Endodermal cell (in vitro differentiated cells): ENCODE measurements around the gene DCAF11. TPM values are rescaled to one million over a fixed set of nuclear protein-coding genes. Genes with fewer than 3 reads are reported as not detected.
A peak's percentile ranks its signal among the peaks of the same experiment; 100 is the strongest.

Source experiments
- DNase-seq: peaks from one replicate; pipeline ENCODE4 v3.0.0-alpha.2; 2017
- H3K27ac ChIP-seq: 2 replicates; pipeline ENCODE4 v1.5.1; 2013; ENCODE audit warnings: mild to moderate bottlenecking, low read depth, low read length, moderate library complexity
- H3K27me3 ChIP-seq: 2 replicates; pipeline ENCODE4 v1.6.1; 2013; ENCODE audit warnings: mild to moderate bottlenecking, low read length, moderate library complexity; ENCODE audit not compliant: insufficient read depth, control insufficient read depth, poor library complexity, severe bottlenecking
- H3K36me3 ChIP-seq: 2 replicates; pipeline ENCODE4 v1.7.0; 2013; ENCODE audit warnings: mild to moderate bottlenecking, low read length, moderate library complexity; ENCODE audit not compliant: control insufficient read depth, insufficient read depth
- H3K4me1 ChIP-seq: one replicate; pipeline ENCODE4 v1.7.0; 2013; ENCODE audit warnings: low read length; ENCODE audit not compliant: control insufficient read depth, insufficient read depth
- H3K4me3 ChIP-seq: 2 replicates; pipeline ENCODE4 v1.5.1; 2013; ENCODE audit warnings: mild to moderate bottlenecking, low read length, moderate library complexity
- H3K9ac ChIP-seq: 2 replicates; pipeline ENCODE4 v1.6.1; 2013; ENCODE audit warnings: mild to moderate bottlenecking, low read length, moderate library complexity; ENCODE audit not compliant: poor library complexity, severe bottlenecking; ENCODE audit errors: extremely low read depth
- H3K9me3 ChIP-seq: 2 replicates; pipeline ENCODE4 v1.6.1; 2013; ENCODE audit warnings: mild to moderate bottlenecking, low read length, moderate library complexity; ENCODE audit not compliant: control insufficient read depth
- H3K27ac Mint-ChIP-seq: 2 replicates; pipeline ENCODE4 v1.8.0; 2020; ENCODE audit warnings: mixed read lengths
- H3K27me3 Mint-ChIP-seq: 2 replicates; pipeline ENCODE4 v1.8.0; 2021; ENCODE audit warnings: mild to moderate bottlenecking, mixed read lengths; ENCODE audit not compliant: insufficient read depth
- H3K36me3 Mint-ChIP-seq: 2 replicates; pipeline ENCODE4 v1.8.0; 2020; ENCODE audit warnings: low read depth, mixed read lengths
- H3K4me1 Mint-ChIP-seq: 2 replicates; pipeline ENCODE4 v1.8.0; 2020; ENCODE audit warnings: mixed read lengths
- H3K4me3 Mint-ChIP-seq: 2 replicates; pipeline ENCODE4 v1.8.0; 2020; ENCODE audit warnings: mild to moderate bottlenecking, moderate library complexity, mixed read lengths
- H3K9me3 Mint-ChIP-seq: 2 replicates; pipeline ENCODE4 v1.8.0; 2020; ENCODE audit warnings: mild to moderate bottlenecking, mixed read lengths
- WGBS, 2 experiments: methylation state at CpG; one replicate each; pipeline versions ENCODE4 v1.1.5 to v1.1.7; 2013; ENCODE audit warnings: missing lambda C conversion rate in 2 of 2, mixed read lengths in 1 of 2; ENCODE audit not compliant: insufficient coverage in 1 of 2, insufficient read length in 1 of 2; 5-methylcytosine and 5-hydroxymethylcytosine counted together
- total RNA-seq, 2 donors: library from RNA; stranded (reverse); fragmentation: NEBNext Ultra II Directional in 1 of 2; extraction: Animal tissue kit (Norgen Biotek cat#: 25700) in 1 of 2; gene quantifications; 2 replicates in 1 of 2; 3 replicates in 1 of 2; pipeline ENCODE4 v1.2.1, GENCODE V29; 2021
- TF ChIP-seq, protein P1 (sequence below): fragments of 200-600 bp; sonication (generic); conservative IDR thresholded peaks from 2 replicates; pipeline ENCODE4 v1.5.0; 2021; ENCODE audit warnings: antibody characterized with exemption, mild to moderate bottlenecking

The DCAF11 gene
- total RNA-seq, 2 donors from 2014 or later, result 71.1 to 72.2 TPM

DNA sequence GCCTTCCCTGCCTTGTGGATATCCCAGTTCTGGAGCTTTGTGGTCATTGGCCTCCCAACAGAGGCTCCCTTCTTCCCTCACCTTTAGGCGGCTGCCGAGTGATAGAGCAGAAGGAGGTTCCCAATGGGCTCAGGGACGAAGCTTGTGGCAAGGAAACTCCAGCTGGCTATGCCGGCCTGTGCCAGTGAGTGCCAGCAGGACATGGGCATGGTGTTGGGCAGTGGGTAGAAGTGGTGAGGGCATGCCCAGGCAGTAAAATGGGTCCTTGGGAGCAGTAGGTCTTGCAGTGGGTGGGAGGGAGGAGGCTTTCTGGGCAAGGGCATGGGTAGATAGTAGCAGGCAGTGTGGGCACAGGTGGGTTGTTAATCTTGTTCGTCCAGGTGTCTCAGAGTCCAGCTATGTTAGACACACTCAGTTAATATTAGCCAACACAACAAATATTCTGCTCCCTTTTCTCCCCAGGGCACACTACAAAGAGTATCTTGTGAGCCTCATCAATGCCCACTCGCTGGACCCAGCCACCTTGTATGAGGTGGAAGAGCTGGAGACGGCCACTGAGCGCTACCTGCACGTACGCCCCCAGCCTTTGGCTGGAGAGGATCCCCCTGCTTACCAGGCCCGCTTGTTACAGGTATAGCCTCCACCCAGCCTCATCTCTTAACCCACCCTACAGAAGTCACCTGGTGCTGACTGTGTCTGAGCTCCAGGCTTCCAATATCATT, 45.4 kb downstream of the DCAF11 start:
- peaks cover 63% of the 10 kb centered on the region for H3K36me3 Mint-ChIP-seq
- H3K36me3 ChIP-seq, result peaks cover 61% of the 10 kb centered on the region
- no peaks in the 10 kb centered on the region for H3K9me3 ChIP-seq
- peaks cover 6% of the 10 kb centered on the region for H3K4me1 ChIP-seq
- no peaks in the 10 kb centered on the region for H3K27me3 ChIP-seq
- no peaks in the 10 kb centered on the region for H3K9me3 Mint-ChIP-seq
- H3K4me3 Mint-ChIP-seq, result no peak overlapping the region
- H3K9ac ChIP-seq, result no peak overlapping the region
- no peak overlapping the region for H3K27ac ChIP-seq
- TF ChIP-seq, protein P1, sequence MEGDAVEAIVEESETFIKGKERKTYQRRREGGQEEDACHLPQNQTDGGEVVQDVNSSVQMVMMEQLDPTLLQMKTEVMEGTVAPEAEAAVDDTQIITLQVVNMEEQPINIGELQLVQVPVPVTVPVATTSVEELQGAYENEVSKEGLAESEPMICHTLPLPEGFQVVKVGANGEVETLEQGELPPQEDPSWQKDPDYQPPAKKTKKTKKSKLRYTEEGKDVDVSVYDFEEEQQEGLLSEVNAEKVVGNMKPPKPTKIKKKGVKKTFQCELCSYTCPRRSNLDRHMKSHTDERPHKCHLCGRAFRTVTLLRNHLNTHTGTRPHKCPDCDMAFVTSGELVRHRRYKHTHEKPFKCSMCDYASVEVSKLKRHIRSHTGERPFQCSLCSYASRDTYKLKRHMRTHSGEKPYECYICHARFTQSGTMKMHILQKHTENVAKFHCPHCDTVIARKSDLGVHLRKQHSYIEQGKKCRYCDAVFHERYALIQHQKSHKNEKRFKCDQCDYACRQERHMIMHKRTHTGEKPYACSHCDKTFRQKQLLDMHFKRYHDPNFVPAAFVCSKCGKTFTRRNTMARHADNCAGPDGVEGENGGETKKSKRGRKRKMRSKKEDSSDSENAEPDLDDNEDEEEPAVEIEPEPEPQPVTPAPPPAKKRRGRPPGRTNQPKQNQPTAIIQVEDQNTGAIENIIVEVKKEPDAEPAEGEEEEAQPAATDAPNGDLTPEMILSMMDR, result no peak
- H3K27ac Mint-ChIP-seq, result no peak overlapping the region
- DNase-seq, result no peak
- whole genome bisulfite sequencing, 2 experiments, result 95 to 100% methylated on average over 3 to 11 of the region's 11 CpGs
- H3K27me3 Mint-ChIP-seq, result no peaks in the 10 kb centered on the region
- no peak overlapping the region for H3K4me3 ChIP-seq
- peaks cover 10% of the 10 kb centered on the region for H3K4me1 Mint-ChIP-seq

GRCh38 chr14:24160499-24160849, 45.9 kb downstream of the DCAF11 start:
- Histone ChIP-seq H3K27me3 (no peaks in the 10 kb centered on the region), H3K4me3 (no peak overlapping the region), H3K9ac (no peak overlapping the region), H3K4me1 (peaks cover 6% of the 10 kb centered on the region), H3K9me3 (no peaks in the 10 kb centered on the region), H3K27ac (no peak overlapping the region), H3K36me3 (peaks cover 55% of the 10 kb centered on the region)
- TF ChIP-seq, protein P1, result no peak
- peaks cover 10% of the 10 kb centered on the region for H3K4me1 Mint-ChIP-seq
- H3K9me3 Mint-ChIP-seq, result no peaks in the 10 kb centered on the region
- H3K27ac Mint-ChIP-seq, result no peak overlapping the region
- H3K4me3 Mint-ChIP-seq, result no peak overlapping the region
- no peaks in the 10 kb centered on the region for H3K27me3 Mint-ChIP-seq
- 98% methylated on average over 4 of the region's 4 CpGs; no CpG with 5 or more reads in 1 of the 2 experiments for WGBS, 2 experiments
- no peak for DNase-seq
- peaks cover 59% of the 10 kb centered on the region for H3K36me3 Mint-ChIP-seq

- Histone ChIP-seq H3K27ac (no peak within 1 kb of the TSS), H3K9ac (peak within 1 kb of the TSS; percentile 28)
- TF ChIP-seq, protein P1, result peak; percentile 96
These were observed 46.5 kb downstream of the DCAF11 start, which contains the start of gene IRF9 for GRCh38 chr14:24160850-24161804. TSS of gene IRF9 (plus strand) at chr14:24161265. CDS start at chr14:24162145, 880 bp downstream.

More at GRCh38 chr14:24160850-24161804, 46.5 kb downstream of the DCAF11 start, which contains the start of gene IRF9:
- Mint-ChIP-seq H3K27ac (peak within 1 kb of the TSS; percentile 89), H3K4me3 (peak within 1 kb of the TSS; percentile 52), H3K36me3 (peaks cover 56% of the 10 kb centered on the region), H3K4me1 (peaks cover 10% of the 10 kb centered on the region), H3K27me3 (no peaks in the 10 kb centered on the region), H3K9me3 (no peaks in the 10 kb centered on the region)
- DNase-seq, result peak; percentile 99
- Histone ChIP-seq H3K36me3 (peaks cover 50% of the 10 kb centered on the region), H3K27me3 (no peaks in the 10 kb centered on the region), H3K4me1 (peaks cover 6% of the 10 kb centered on the region), H3K4me3 (peak within 1 kb of the TSS; percentile 72), H3K9me3 (no peaks in the 10 kb centered on the region)
- 4 to 13% methylated on average over 7 to 11 of the region's 12 CpGs for WGBS, 2 experiments
